Natural killer cell (primary cell): ENCODE data around the gene LIX1L. TPM values are rescaled to one million over a fixed set of nuclear protein-coding genes. Genes with fewer than 3 reads are reported as not detected.

Experiments used
- ATAC-seq, 3 donors: fragments of 150-1000 bp in 2 of 3; fragments of 200-7000 bp in 1 of 3; cut with Tn5 transposase; 1 replicate in 1 of 3; 2 replicates in 2 of 3; pipeline ENCODE4 v1.10.0; 2021; ENCODE audit warnings: mild to moderate bottlenecking in 2 of 3, moderate library complexity in 2 of 3
- DNase-seq, 2 donors: peaks; one replicate each; pipeline versions ENCODE4 v3.0.0 to v3.0.0-alpha.2; 2013 to 2021; ENCODE audit warnings: mixed read lengths in 1 of 2
- H3K27ac ChIP-seq: one replicate; pipeline ENCODE4 v1.5.1; 2013; ENCODE audit warnings: mild to moderate bottlenecking, low read length
- H3K27me3 ChIP-seq: one replicate; pipeline ENCODE4 v1.6.1; 2013; ENCODE audit warnings: low read length; ENCODE audit not compliant: control insufficient read depth, insufficient read depth
- H3K36me3 ChIP-seq: one replicate; pipeline ENCODE4 v1.6.1; 2013; ENCODE audit warnings: low read length; ENCODE audit not compliant: control insufficient read depth, insufficient read depth
- H3K4me1 ChIP-seq: one replicate; pipeline ENCODE4 v1.6.1; 2013; ENCODE audit warnings: low read length; ENCODE audit not compliant: control insufficient read depth, insufficient read depth
- H3K4me3 ChIP-seq: one replicate; pipeline ENCODE4 v1.5.1; 2013; ENCODE audit warnings: low read length
- H3K9me3 ChIP-seq: one replicate; pipeline ENCODE4 v1.6.1; 2013; ENCODE audit warnings: low read length; ENCODE audit not compliant: control insufficient read depth, insufficient read depth
- H3K27ac Mint-ChIP-seq, 2 donors: one replicate each; pipeline ENCODE4 v1.8.0; 2022; ENCODE audit warnings: mild to moderate bottlenecking in 2 of 2, mixed read lengths in 2 of 2, moderate library complexity in 1 of 2
- H3K27me3 Mint-ChIP-seq, 2 donors: one replicate each; pipeline ENCODE4 v1.8.0; 2022; ENCODE audit warnings: low read depth in 2 of 2, mixed read lengths in 2 of 2
- H3K36me3 Mint-ChIP-seq: one replicate; pipeline ENCODE4 v1.8.0; 2022; ENCODE audit warnings: mixed read lengths
- H3K4me1 Mint-ChIP-seq, 2 donors: one replicate each; pipeline ENCODE4 v1.8.0; 2022; ENCODE audit warnings: mixed read lengths in 2 of 2
- H3K4me3 Mint-ChIP-seq: one replicate; pipeline ENCODE4 v1.8.0; 2022; ENCODE audit warnings: mild to moderate bottlenecking, moderate library complexity, mixed read lengths
- H3K9me3 Mint-ChIP-seq, 2 donors: one replicate each; pipeline ENCODE4 v1.8.0; 2022; ENCODE audit warnings: mixed read lengths in 2 of 2
- WGBS: methylation state at CpG from one replicate; pipeline ENCODE4 v1.1.7; 2013; ENCODE audit warnings: missing lambda C conversion rate; ENCODE audit not compliant: insufficient coverage; 5-methylcytosine and 5-hydroxymethylcytosine counted together
- intact Hi-C: fragments of 100-400 bp; cut with micrococcal nuclease; formaldehyde crosslinking; loops from one replicate; pipeline ENCODE4 v1.14.2; 2022
- total RNA-seq, 4 donors: library from RNA; stranded (reverse); fragments of 120-200 nt in 1 of 4; gene quantifications; one replicate each; pipeline versions ENCODE4 v1.2.3 to v1.2.4, GENCODE V29; 2013 to 2022
- TF ChIP-seq, protein P1 (sequence below): fragments of 200-600 bp; IDR thresholded peaks from one replicate; pipeline ENCODE4 v1.8.0; 2022; ENCODE audit warnings: antibody characterized with exemption

Gene LIX1L
- total RNA-seq, 3 donors from 2014 or later (not counting 1 experiment from before 2014, with no cell fraction given): 33.4 to 41.3 (median 38.2) TPM

- no peaks in the 10 kb centered on the region for H3K36me3 ChIP-seq
- H3K4me3 Mint-ChIP-seq: no peak overlapping the region
- no peak for ATAC-seq
- no peaks in the 10 kb centered on the region for H3K9me3 ChIP-seq
- no peak for DNase-seq
- H3K27ac ChIP-seq: no peak overlapping the region
- H3K4me3 ChIP-seq: no peak overlapping the region
- WGBS: 95% methylated on average over 10 of the region's 12 CpGs
- H3K27me3 Mint-ChIP-seq: no peaks in the 10 kb centered on the region
- H3K27me3 ChIP-seq: no peaks in the 10 kb centered on the region
- no peaks in the 10 kb centered on the region for H3K4me1 ChIP-seq
- no peaks in the 10 kb centered on the region for H3K9me3 Mint-ChIP-seq
- no peak overlapping the region for H3K27ac Mint-ChIP-seq
- TF ChIP-seq, protein P1, sequence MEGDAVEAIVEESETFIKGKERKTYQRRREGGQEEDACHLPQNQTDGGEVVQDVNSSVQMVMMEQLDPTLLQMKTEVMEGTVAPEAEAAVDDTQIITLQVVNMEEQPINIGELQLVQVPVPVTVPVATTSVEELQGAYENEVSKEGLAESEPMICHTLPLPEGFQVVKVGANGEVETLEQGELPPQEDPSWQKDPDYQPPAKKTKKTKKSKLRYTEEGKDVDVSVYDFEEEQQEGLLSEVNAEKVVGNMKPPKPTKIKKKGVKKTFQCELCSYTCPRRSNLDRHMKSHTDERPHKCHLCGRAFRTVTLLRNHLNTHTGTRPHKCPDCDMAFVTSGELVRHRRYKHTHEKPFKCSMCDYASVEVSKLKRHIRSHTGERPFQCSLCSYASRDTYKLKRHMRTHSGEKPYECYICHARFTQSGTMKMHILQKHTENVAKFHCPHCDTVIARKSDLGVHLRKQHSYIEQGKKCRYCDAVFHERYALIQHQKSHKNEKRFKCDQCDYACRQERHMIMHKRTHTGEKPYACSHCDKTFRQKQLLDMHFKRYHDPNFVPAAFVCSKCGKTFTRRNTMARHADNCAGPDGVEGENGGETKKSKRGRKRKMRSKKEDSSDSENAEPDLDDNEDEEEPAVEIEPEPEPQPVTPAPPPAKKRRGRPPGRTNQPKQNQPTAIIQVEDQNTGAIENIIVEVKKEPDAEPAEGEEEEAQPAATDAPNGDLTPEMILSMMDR: no peak
- intact Hi-C loops: no loop called here
- H3K4me1 Mint-ChIP-seq: no peaks in the 10 kb centered on the region
- no peaks in the 10 kb centered on the region for H3K36me3 Mint-ChIP-seq
These were observed 56.4 kb downstream of the LIX1L start for GRCh38 chr1:145901312-145902021.

DNA sequence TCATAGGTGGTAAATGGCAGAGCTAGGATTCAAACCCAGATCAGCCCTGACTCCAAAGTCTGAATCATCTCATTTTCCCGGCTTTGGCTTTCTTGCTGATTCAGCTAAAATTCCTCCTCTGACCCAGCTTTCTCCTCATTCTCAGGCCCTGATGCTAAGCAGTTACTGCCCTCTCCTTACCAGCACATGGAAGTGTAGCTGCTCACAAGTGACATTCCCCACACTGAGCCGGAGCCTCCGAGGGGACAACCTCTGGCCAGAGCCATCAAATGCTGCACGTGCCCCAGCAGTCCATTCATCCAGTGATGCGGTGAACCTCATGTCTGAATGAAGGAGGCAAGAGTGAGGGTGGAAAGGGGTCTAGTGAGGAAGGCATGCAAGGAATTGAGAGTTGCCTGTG, 59.1 kb downstream of the LIX1L start:
- Histone ChIP-seq H3K27me3 (no peaks in the 10 kb centered on the region), H3K9me3 (no peaks in the 10 kb centered on the region), H3K27ac (no peak overlapping the region), H3K4me1 (no peaks in the 10 kb centered on the region), H3K36me3 (no peaks in the 10 kb centered on the region), H3K4me3 (no peak overlapping the region)
- Mint-ChIP-seq H3K36me3 (no peaks in the 10 kb centered on the region), H3K27me3 (no peaks in the 10 kb centered on the region), H3K9me3 (no peaks in the 10 kb centered on the region), H3K27ac (no peak overlapping the region), H3K4me1 (no peaks in the 10 kb centered on the region), H3K4me3 (no peak overlapping the region)
- TF ChIP-seq, protein P1: no peak
- intact Hi-C loops: no loop called here
- ATAC-seq (no peak), DNase-seq (no peak)
- 95% methylated on average over 5 of the region's 5 CpGs for WGBS

GRCh38 chr1:145897969-145898368, 59.8 kb downstream of the LIX1L start:
- no peak overlapping the region for H3K27ac Mint-ChIP-seq
- H3K4me3 Mint-ChIP-seq: no peak overlapping the region
- ATAC-seq: no peak
- TF ChIP-seq, protein P1: no peak
- Histone ChIP-seq H3K27me3 (no peaks in the 10 kb centered on the region), H3K27ac (no peak overlapping the region), H3K4me3 (no peak overlapping the region), H3K36me3 (no peaks in the 10 kb centered on the region), H3K9me3 (no peaks in the 10 kb centered on the region), H3K4me1 (no peaks in the 10 kb centered on the region)
- intact Hi-C loops: no loop called here
- no peaks in the 10 kb centered on the region for H3K9me3 Mint-ChIP-seq
- no peaks in the 10 kb centered on the region for H3K4me1 Mint-ChIP-seq
- WGBS: 100% methylated on average over 1 of the region's 1 CpG
- H3K27me3 Mint-ChIP-seq: no peaks in the 10 kb centered on the region
- H3K36me3 Mint-ChIP-seq: no peaks in the 10 kb centered on the region
- no peak for DNase-seq

- 83% methylated on average over 1 of the region's 1 CpG for WGBS
- Histone ChIP-seq H3K9me3 (no peaks in the 10 kb centered on the region), H3K4me1 (no peaks in the 10 kb centered on the region), H3K27ac (no peak overlapping the region), H3K4me3 (no peak overlapping the region), H3K27me3 (no peaks in the 10 kb centered on the region), H3K36me3 (no peaks in the 10 kb centered on the region)
- no peaks in the 10 kb centered on the region for H3K9me3 Mint-ChIP-seq
- no peak overlapping the region for H3K27ac Mint-ChIP-seq
- DNase-seq (no peak), ATAC-seq (no peak)
- H3K27me3 Mint-ChIP-seq: no peaks in the 10 kb centered on the region
- no peaks in the 10 kb centered on the region for H3K4me1 Mint-ChIP-seq
- intact Hi-C loops: no loop called here
- no peaks in the 10 kb centered on the region for H3K36me3 Mint-ChIP-seq
- H3K4me3 Mint-ChIP-seq: no peak overlapping the region
- TF ChIP-seq, protein P1: no peak
These were observed 62.3 kb downstream of the LIX1L start for GRCh38 chr1:145895471-145895870.
